A549 (cell line): ENCODE results near the gene PARVB. TPM values are rescaled to one million over a fixed set of nuclear protein-coding genes. Genes with fewer than 3 reads are reported as not detected.

ENCODE experiments used
- ATAC-seq, 2 experiments: fragments of 200-7000 bp in 1 of 2; fragments of >200 bp in 1 of 2; cut with Nextera tagmentation in 1 of 2; cut with Tn5 transposase in 1 of 2; 3 replicates each; pipeline versions ENCODE4 v1.8.0 to v1.9.1; 2018 to 2020; ENCODE audit warnings: mild to moderate bottlenecking in 1 of 2, moderate library complexity in 1 of 2
- CTCF ChIA-PET: fragments of 300-600 bp; sonication (Branson Sonifier 250); formaldehyde crosslinking; extraction: SDS; loops from one replicate; lab custom pipeline; 2021; ENCODE audit warnings: antibody characterized with exemption, inconsistent platforms; lab: Yijun Ruan, JAX
- POLR2A ChIA-PET: fragments of 350-600 bp; formaldehyde crosslinking; extraction: SDS; loops from one replicate; lab custom pipeline; 2021; ENCODE audit warnings: antibody characterized with exemption, inconsistent platforms; lab: Yijun Ruan, JAX
- DNase-seq, 2 experiments: peaks; one replicate each; pipeline versions ENCODE4 v3.0.0 to v3.0.0-alpha.2; 2011 to 2016; ENCODE audit warnings: low read depth in 1 of 2, low spot score in 1 of 2
- FAIRE-seq: peaks from 2 replicates; lab custom pipeline; 2011; peaks lifted over from hg19 to GRCh38; lab: Jason Lieb, UNC
- H3K27ac ChIP-seq, 2 experiments: fragments of >200 bp; sonication (Bioruptor Twin); formaldehyde crosslinking; 3 replicates each; pipeline ENCODE4 v1.5.1; 2016 to 2017
- H3K4me1 ChIP-seq: fragments of >200 bp; sonication (Bioruptor Twin); formaldehyde crosslinking; 3 replicates; pipeline ENCODE4 v1.6.1; 2016
- H3K4me2 ChIP-seq: fragments of >200 bp; sonication (Bioruptor Twin); formaldehyde crosslinking; 3 replicates; pipeline ENCODE4 v1.6.1; 2016
- H3K4me3 ChIP-seq: fragments of >200 bp; sonication (Bioruptor Twin); formaldehyde crosslinking; 3 replicates; pipeline ENCODE4 v1.5.1; 2016
- H3K9me3 ChIP-seq: fragments of >200 bp; sonication (Bioruptor Twin); formaldehyde crosslinking; 3 replicates; pipeline ENCODE4 v1.6.1; 2016
- BHLHE40 ChIP-seq: IDR thresholded peaks from 2 replicates; pipeline ENCODE4 v1.6.1; 2012; ENCODE audit warnings: low read depth, low read length, inconsistent platforms
- CBX2 ChIP-seq: fragments of 200-600 bp; sonication (generic); IDR thresholded peaks from 2 replicates; pipeline ENCODE4 v1.6.1; 2016; ENCODE audit warnings: low read depth, mild to moderate bottlenecking, borderline replicate concordance
- CBX8 ChIP-seq: fragments of 200-600 bp; sonication (generic); IDR thresholded peaks from 2 replicates; pipeline ENCODE4 v1.6.1; 2016
- CHD2 ChIP-seq: fragments of 150-350 bp; IDR thresholded peaks from 2 replicates; pipeline ENCODE4 v1.6.1; 2014; ENCODE audit warnings: low read length; ENCODE audit not compliant: partially characterized antibody
- E2F6 ChIP-seq: IDR thresholded peaks from 2 replicates; pipeline ENCODE4 v1.6.1; 2012; ENCODE audit warnings: low read depth, borderline replicate concordance
- EHMT2 ChIP-seq: fragments of 200-600 bp; sonication (generic); IDR thresholded peaks from 2 replicates; pipeline ENCODE4 v1.6.1; 2016; ENCODE audit warnings: antibody characterized with exemption, low read depth, mild to moderate bottlenecking, moderate library complexity
- FOSB ChIP-seq: fragments of 250-450 bp; sonication (Bioruptor Pico); IDR thresholded peaks from 2 replicates; pipeline ENCODE4 v1.5.0; 2020; ENCODE audit warnings: mild to moderate bottlenecking, moderate library complexity
- FOSL2 ChIP-seq, 2 experiments: fragments of 450-650 bp in 1 of 2; fragments of >200 bp in 1 of 2; sonication (Bioruptor Twin) in 1 of 2; formaldehyde crosslinking; IDR thresholded peaks; 2 replicates each; pipeline versions ENCODE4 v1.5.0 to v1.6.1; 2016 to 2020; ENCODE audit warnings: mild to moderate bottlenecking in 1 of 2, moderate library complexity in 1 of 2
- FOXS1 ChIP-seq: fragments of 250-450 bp; sonication (Bioruptor Pico); IDR thresholded peaks from 2 replicates; pipeline ENCODE4 v1.5.0; 2020; ENCODE audit warnings: mild to moderate bottlenecking, moderate library complexity
- GATA3 ChIP-seq: IDR thresholded peaks from 2 replicates; pipeline ENCODE4 v1.6.1; 2012; ENCODE audit warnings: borderline replicate concordance
- HEYL ChIP-seq: fragments of 250-450 bp; sonication (Bioruptor Pico); IDR thresholded peaks from 2 replicates; pipeline ENCODE4 v1.8.0; 2021; ENCODE audit warnings: mild to moderate bottlenecking, moderate library complexity
- HOXA7 ChIP-seq: fragments of 250-450 bp; sonication (Bioruptor Pico); IDR thresholded peaks from 2 replicates; pipeline ENCODE4 v1.5.0; 2020; ENCODE audit warnings: mild to moderate bottlenecking, moderate library complexity
- JUN ChIP-seq, 2 experiments: fragments of >200 bp; sonication (Bioruptor Twin); formaldehyde crosslinking; IDR thresholded peaks; 2 replicates in 1 of 2; 3 replicates in 1 of 2; pipeline ENCODE4 v1.6.1; 2016 to 2017
- MAFK ChIP-seq: fragments of 450-650 bp; IDR thresholded peaks from 2 replicates; pipeline ENCODE4 v1.6.1; 2014; ENCODE audit not compliant: partially characterized antibody
- NFE2L2 ChIP-seq: fragments of 150-350 bp; conservative IDR thresholded peaks from 2 replicates; pipeline ENCODE4 v1.6.1; 2014; ENCODE audit warnings: low read length
- PHF8 ChIP-seq: fragments of 200-600 bp; sonication (generic); IDR thresholded peaks from 2 replicates; pipeline ENCODE4 v1.6.1; 2016; ENCODE audit warnings: low read depth, mild to moderate bottlenecking, antibody characterized with exemption, moderate library complexity, borderline replicate concordance
- POLR2A ChIP-seq: IDR thresholded peaks from 2 replicates; pipeline ENCODE4 v1.6.1; 2012; ENCODE audit warnings: mild to moderate bottlenecking, low read length
- RCOR1 ChIP-seq: fragments of 150-350 bp; IDR thresholded peaks from 2 replicates; pipeline ENCODE4 v1.6.1; 2014; ENCODE audit warnings: antibody characterized with exemption, low read length, low read depth
- RNF2 ChIP-seq: fragments of 200-600 bp; sonication (generic); IDR thresholded peaks from 2 replicates; pipeline ENCODE4 v1.6.1; 2016; ENCODE audit warnings: low read depth, mild to moderate bottlenecking, antibody characterized with exemption, moderate library complexity, borderline replicate concordance
- WGBS: methylation state at CpG from one replicate; pipeline ENCODE4 v1.1.6; 2017; ENCODE audit errors: missing lambda C conversion rate; 5-methylcytosine and 5-hydroxymethylcytosine counted together
- polyA plus RNA-seq, 4 experiments: library from polyadenylated mRNA; depleted of rRNA in 3 of 4; stranded (reverse); fragments of >200 nt; fragmentation: RNase III in 1 of 4; extraction: RNeasy Plus Mini Kit Qiagen cat#74134 plus additional on column Dnase treatment in 1 of 4; gene quantifications; 2 replicates in 3 of 4; 3 replicates in 1 of 4; pipeline ENCODE4 v1.2.3, GENCODE V29; 2011 to 2017
- TF ChIP-seq, protein P1 (sequence below): IDR thresholded peaks from 2 replicates; pipeline ENCODE4 v1.6.1; 2012
- TF ChIP-seq, protein P2 (sequence below): fragments of 250-450 bp; sonication (Bioruptor Pico); IDR thresholded peaks from 2 replicates; pipeline ENCODE4 v1.5.0; 2021; ENCODE audit warnings: mild to moderate bottlenecking, moderate library complexity, borderline replicate concordance
- TF ChIP-seq, protein P3 (sequence below): fragments of >200 bp; sonication (Bioruptor Twin); formaldehyde crosslinking; IDR thresholded peaks from 3 replicates; pipeline ENCODE4 v1.6.1; 2016
- TF ChIP-seq, protein P4 (sequence below): fragments of 250-450 bp; sonication (Bioruptor Pico); IDR thresholded peaks from 2 replicates; pipeline ENCODE4 v1.5.0; 2020; ENCODE audit warnings: low read depth, mild to moderate bottlenecking, moderate library complexity

Gene PARVB
- polyA plus RNA-seq, 2 of the 4 experiments (the other 2 are of a cell fraction) = 28.3 to 33.5 TPM

- WGBS = 93% methylated on average over 45 of the region's 45 CpGs
- no peak overlapping the region for H3K4me3 ChIP-seq
- FAIRE-seq (no peak), ATAC-seq (no peak), DNase-seq (no peak)
- CTCF ChIA-PET = interaction anchor here (0.9 to 7.9 kb wide), 4 partner anchors 88 to 629 kb away, joined by 3 to 166 read pairs (median 76); no protein-coding TSS in a partner anchor
- TF ChIP-seq, protein P1, sequence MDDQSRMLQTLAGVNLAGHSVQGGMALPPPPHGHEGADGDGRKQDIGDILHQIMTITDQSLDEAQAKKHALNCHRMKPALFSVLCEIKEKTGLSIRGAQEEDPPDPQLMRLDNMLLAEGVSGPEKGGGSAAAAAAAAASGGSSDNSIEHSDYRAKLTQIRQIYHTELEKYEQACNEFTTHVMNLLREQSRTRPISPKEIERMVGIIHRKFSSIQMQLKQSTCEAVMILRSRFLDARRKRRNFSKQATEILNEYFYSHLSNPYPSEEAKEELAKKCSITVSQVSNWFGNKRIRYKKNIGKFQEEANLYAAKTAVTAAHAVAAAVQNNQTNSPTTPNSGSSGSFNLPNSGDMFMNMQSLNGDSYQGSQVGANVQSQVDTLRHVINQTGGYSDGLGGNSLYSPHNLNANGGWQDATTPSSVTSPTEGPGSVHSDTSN = no peak
- TF ChIP-seq CHD2 (no peak), JUN (IDR thresholded peaks at IDR 0.05) (no peak), HEYL (CRISPR knock-in tag) (no peak), BHLHE40 (no peak)
- TF ChIP-seq, protein P2, sequence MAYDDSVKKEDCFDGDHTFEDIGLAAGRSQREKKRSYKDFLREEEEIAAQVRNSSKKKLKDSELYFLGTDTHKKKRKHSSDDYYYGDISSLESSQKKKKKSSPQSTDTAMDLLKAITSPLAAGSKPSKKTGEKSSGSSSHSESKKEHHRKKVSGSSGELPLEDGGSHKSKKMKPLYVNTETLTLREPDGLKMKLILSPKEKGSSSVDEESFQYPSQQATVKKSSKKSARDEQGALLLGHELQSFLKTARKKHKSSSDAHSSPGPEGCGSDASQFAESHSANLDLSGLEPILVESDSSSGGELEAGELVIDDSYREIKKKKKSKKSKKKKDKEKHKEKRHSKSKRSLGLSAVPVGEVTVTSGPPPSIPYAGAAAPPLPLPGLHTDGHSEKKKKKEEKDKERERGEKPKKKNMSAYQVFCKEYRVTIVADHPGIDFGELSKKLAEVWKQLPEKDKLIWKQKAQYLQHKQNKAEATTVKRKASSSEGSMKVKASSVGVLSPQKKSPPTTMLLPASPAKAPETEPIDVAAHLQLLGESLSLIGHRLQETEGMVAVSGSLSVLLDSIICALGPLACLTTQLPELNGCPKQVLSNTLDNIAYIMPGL (CRISPR knock-in tag) = no peak
- POLR2A ChIA-PET = no interaction called here
- H3K4me1 ChIP-seq = no peaks in the 10 kb centered on the region
- H3K4me2 ChIP-seq = no peak overlapping the region
- no peak overlapping the region for H3K27ac ChIP-seq
- no peaks in the 10 kb centered on the region for H3K9me3 ChIP-seq
Observed at GRCh38 chr22:43996170-43996980, 27.7 kb upstream of the PARVB start.

DNA sequence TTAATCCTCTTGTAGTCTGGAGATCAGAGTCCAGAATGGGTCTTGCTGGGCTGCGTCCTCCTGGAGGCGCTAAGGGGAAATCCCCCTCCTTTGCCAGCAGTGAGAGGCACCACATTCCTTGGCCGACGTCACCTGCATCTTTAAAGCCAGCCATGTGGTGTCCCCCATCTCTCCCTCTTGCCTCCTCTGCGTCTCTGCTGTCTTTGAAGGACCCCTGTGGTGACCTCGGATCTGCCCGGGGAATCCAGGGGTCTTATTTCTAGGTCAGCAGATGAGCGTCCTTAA is 27.2 kb upstream of the PARVB start:
- POLR2A ChIA-PET = no interaction called here
- no peak for TF ChIP-seq GATA3
- TF ChIP-seq E2F6 = no peak
- no peak for TF ChIP-seq POLR2A
- no peak for TF ChIP-seq CBX8
- TF ChIP-seq RCOR1 = no peak
- TF ChIP-seq FOXS1 (CRISPR knock-in tag) = no peak
- no peak for TF ChIP-seq HOXA7 (CRISPR knock-in tag)
- TF ChIP-seq, protein P3, sequence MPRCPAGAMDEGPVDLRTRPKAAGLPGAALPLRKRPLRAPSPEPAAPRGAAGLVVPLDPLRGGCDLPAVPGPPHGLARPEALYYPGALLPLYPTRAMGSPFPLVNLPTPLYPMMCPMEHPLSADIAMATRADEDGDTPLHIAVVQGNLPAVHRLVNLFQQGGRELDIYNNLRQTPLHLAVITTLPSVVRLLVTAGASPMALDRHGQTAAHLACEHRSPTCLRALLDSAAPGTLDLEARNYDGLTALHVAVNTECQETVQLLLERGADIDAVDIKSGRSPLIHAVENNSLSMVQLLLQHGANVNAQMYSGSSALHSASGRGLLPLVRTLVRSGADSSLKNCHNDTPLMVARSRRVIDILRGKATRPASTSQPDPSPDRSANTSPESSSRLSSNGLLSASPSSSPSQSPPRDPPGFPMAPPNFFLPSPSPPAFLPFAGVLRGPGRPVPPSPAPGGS = no peak
- TF ChIP-seq, protein P1 = no peak
- TF ChIP-seq, protein P4, sequence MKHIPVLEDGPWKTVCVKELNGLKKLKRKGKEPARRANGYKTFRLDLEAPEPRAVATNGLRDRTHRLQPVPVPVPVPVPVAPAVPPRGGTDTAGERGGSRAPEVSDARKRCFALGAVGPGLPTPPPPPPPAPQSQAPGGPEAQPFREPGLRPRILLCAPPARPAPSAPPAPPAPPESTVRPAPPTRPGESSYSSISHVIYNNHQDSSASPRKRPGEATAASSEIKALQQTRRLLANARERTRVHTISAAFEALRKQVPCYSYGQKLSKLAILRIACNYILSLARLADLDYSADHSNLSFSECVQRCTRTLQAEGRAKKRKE (CRISPR knock-in tag) = no peak
- TF ChIP-seq RNF2 = no peak
- no peak for TF ChIP-seq JUN (IDR thresholded peaks at IDR 0.05)
- no peak for TF ChIP-seq MAFK
- TF ChIP-seq FOSL2 (IDR thresholded peaks at IDR 0.05) = no peak
- TF ChIP-seq FOSL2 (CRISPR knock-in tag; IDR thresholded peaks at IDR 0.05) = no peak
- TF ChIP-seq FOSB (CRISPR knock-in tag) = no peak
- TF ChIP-seq CBX2 = no peak
- no peak for TF ChIP-seq PHF8
- TF ChIP-seq NFE2L2 = no peak
- no peak for TF ChIP-seq EHMT2
- TF ChIP-seq, all 56 proteins: peak for 0
- Histone ChIP-seq H3K4me2 (no peak overlapping the region), H3K4me3 (no peak overlapping the region), H3K27ac (no peak overlapping the region), H3K9me3 (no peaks in the 10 kb centered on the region), H3K4me1 (no peaks in the 10 kb centered on the region)
- no peak for DNase-seq
- 93% methylated on average over 8 of the region's 8 CpGs for WGBS
- FAIRE-seq = no peak
- CTCF ChIA-PET = interaction anchor here (0.9 to 7.9 kb wide), 3 partner anchors 89 to 628 kb away, joined by 3 to 166 read pairs (median 10); no protein-coding TSS in a partner anchor
- ATAC-seq = no peak
